ENCODE data around the gene ZCCHC14. TPM values are rescaled to one million over a fixed set of nuclear protein-coding genes. Genes with fewer than 3 reads are reported as not detected.

The ZCCHC14 gene
- total and polyA plus RNA-seq, 2 of the 13 experiments (the other 11 are each of a cell fraction or from before 2014, with no cell fraction given): 12.4 to 12.5 TPM

DNA sequence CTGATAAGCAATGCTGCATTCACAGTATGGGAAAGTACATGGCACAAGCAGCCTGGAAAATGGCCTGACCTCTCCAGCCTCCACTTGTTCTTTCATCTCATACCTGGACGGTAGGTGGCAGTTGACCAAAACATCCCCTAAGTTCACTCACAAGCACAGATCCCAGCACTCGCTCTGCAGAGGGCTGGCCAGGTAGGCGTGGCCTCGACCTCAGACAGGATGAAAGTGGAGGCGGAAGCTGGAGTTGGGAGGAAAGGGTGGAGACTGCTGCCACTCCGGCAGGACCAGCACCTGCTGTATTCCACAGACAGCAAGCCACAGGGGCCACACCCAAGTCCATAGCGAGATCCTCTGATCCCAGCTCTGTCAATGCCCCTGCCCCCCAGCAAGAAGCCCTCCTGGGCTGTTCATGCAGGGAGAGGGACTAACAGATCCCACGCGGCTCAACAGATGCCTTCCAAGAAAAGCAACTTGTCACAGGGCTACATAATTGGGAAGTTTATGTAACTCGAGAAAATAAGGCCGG lies 31.3 kb downstream of the ZCCHC14 start (continued):
- TF ChIP-seq, protein P1, sequence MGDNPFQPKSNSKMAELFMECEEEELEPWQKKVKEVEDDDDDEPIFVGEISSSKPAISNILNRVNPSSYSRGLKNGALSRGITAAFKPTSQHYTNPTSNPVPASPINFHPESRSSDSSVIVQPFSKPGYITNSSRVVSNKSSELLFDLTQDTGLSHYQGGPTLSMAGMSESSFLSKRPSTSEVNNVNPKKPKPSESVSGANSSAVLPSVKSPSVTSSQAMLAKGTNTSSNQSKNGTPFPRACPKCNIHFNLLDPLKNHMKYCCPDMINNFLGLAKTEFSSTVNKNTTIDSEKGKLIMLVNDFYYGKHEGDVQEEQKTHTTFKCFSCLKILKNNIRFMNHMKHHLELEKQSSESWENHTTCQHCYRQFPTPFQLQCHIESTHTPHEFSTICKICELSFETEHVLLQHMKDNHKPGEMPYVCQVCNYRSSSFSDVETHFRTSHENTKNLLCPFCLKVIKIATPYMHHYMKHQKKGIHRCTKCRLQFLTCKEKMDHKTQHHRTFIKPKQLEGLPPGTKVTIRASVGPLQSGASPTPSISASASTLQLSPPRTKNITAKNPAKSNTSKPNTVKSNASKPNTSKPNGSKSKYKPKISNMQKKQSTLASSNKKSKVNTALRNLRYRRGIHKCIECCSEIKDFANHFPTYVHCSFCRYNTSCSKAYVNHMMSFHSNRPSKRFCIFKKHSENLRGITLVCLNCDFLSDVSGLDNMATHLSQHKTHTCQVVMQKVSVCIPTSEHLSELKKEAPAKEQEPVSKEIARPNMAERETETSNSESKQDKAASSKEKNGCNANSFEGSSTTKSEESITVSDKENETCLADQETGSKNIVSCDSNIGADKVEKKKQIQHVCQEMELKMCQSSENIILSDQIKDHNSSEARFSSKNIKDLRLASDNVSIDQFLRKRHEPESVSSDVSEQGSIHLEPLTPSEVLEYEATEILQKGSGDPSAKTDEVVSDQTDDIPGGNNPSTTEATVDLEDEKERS (CRISPR knock-in tag; IDR thresholded peaks at IDR 0.05): no peak
- TF ChIP-seq ZBTB7B (CRISPR knock-in tag; IDR thresholded peaks at IDR 0.05): peak; percentile 52; the same call in 1 of the 2 replicates
- TF ChIP-seq YY1 (IDR thresholded peaks at IDR 0.05; ENCODE audit: insufficient read depth, insufficient replicate concordance, low read depth, low read length): peak; percentile 61
- TF ChIP-seq, protein P2, sequence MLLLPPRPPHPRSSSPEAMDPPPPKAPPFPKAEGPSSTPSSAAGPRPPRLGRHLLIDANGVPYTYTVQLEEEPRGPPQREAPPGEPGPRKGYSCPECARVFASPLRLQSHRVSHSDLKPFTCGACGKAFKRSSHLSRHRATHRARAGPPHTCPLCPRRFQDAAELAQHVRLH (CRISPR knock-in tag; IDR thresholded peaks at IDR 0.05; ENCODE audit: borderline replicate concordance, low read depth): 0 out of 2 replicates have a peak, but pooled peaks have one; percentile 43
- peak; percentile 60 for TF ChIP-seq SKI (IDR thresholded peaks at IDR 0.05; ENCODE audit: partially characterized antibody)
- TF ChIP-seq KMT2A (CRISPR knock-in tag; IDR thresholded peaks at IDR 0.05): peak; percentile 89
- peak; percentile 33 for TF ChIP-seq BHLHE40 (IDR thresholded peaks at IDR 0.05; ENCODE audit: low read length)
- TF ChIP-seq, protein P3, sequence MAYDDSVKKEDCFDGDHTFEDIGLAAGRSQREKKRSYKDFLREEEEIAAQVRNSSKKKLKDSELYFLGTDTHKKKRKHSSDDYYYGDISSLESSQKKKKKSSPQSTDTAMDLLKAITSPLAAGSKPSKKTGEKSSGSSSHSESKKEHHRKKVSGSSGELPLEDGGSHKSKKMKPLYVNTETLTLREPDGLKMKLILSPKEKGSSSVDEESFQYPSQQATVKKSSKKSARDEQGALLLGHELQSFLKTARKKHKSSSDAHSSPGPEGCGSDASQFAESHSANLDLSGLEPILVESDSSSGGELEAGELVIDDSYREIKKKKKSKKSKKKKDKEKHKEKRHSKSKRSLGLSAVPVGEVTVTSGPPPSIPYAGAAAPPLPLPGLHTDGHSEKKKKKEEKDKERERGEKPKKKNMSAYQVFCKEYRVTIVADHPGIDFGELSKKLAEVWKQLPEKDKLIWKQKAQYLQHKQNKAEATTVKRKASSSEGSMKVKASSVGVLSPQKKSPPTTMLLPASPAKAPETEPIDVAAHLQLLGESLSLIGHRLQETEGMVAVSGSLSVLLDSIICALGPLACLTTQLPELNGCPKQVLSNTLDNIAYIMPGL (CRISPR knock-in tag; IDR thresholded peaks at IDR 0.05; ENCODE audit: borderline replicate concordance in 1 of 2, low read depth in 1 of 2): peak; percentile 74 to 89
- TF ChIP-seq, protein P4, sequence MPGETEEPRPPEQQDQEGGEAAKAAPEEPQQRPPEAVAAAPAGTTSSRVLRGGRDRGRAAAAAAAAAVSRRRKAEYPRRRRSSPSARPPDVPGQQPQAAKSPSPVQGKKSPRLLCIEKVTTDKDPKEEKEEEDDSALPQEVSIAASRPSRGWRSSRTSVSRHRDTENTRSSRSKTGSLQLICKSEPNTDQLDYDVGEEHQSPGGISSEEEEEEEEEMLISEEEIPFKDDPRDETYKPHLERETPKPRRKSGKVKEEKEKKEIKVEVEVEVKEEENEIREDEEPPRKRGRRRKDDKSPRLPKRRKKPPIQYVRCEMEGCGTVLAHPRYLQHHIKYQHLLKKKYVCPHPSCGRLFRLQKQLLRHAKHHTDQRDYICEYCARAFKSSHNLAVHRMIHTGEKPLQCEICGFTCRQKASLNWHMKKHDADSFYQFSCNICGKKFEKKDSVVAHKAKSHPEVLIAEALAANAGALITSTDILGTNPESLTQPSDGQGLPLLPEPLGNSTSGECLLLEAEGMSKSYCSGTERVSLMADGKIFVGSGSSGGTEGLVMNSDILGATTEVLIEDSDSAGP (CRISPR knock-in tag; IDR thresholded peaks at IDR 0.05; ENCODE audit: borderline replicate concordance): peak; percentile 74; the same call in 1 of the 2 replicates
- peak; percentile 83; the same call in 1 of the 2 replicates for TF ChIP-seq FOXK1 (CRISPR knock-in tag; IDR thresholded peaks at IDR 0.05; ENCODE audit: borderline replicate concordance, low read depth)
- TF ChIP-seq CEBPG (CRISPR knock-in tag; IDR thresholded peaks at IDR 0.05): peak; percentile 56
- TF ChIP-seq KDM2A (CRISPR knock-in tag; IDR thresholded peaks at IDR 0.05; ENCODE audit: borderline replicate concordance, low read depth): peak; percentile 85
- TF ChIP-seq, protein P5, sequence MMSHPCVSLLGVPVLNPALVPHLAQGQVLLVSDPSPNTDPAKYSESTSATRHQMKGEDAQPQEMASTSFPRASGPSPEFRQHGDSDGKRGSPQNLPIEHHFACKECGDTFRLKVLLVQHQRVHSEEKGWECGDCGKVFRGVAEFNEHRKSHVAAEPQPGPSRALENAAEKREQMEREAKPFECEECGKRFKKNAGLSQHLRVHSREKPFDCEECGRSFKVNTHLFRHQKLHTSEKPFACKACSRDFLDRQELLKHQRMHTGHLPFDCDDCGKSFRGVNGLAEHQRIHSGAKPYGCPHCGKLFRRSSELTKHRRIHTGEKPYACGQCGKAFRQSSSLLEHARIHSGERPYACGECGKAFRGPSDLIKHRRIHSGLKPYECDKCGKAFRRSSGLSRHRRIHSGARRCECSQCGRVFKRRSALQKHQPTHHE (CRISPR knock-in tag; IDR thresholded peaks at IDR 0.05; ENCODE audit: borderline replicate concordance): no peak
- TF ChIP-seq ZNF350 (CRISPR knock-in tag; IDR thresholded peaks at IDR 0.05; ENCODE audit: borderline replicate concordance, low read depth): peak; percentile 64; the same call in 1 of the 2 replicates
- TF ChIP-seq, protein P6, sequence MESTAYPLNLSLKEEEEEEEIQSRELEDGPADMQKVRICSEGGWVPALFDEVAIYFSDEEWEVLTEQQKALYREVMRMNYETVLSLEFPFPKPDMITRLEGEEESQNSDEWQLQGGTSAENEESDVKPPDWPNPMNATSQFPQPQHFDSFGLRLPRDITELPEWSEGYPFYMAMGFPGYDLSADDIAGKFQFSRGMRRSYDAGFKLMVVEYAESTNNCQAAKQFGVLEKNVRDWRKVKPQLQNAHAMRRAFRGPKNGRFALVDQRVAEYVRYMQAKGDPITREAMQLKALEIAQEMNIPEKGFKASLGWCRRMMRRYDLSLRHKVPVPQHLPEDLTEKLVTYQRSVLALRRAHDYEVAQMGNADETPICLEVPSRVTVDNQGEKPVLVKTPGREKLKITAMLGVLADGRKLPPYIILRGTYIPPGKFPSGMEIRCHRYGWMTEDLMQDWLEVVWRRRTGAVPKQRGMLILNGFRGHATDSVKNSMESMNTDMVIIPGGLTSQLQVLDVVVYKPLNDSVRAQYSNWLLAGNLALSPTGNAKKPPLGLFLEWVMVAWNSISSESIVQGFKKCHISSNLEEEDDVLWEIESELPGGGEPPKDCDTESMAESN (CRISPR knock-in tag; conservative IDR thresholded peaks at IDR 0.05): peak; percentile 43; the same call in 1 of the 2 replicates
- 0 out of 2 replicates have a peak, but pooled peaks have one; percentile 44 for TF ChIP-seq KDM4B (CRISPR knock-in tag; IDR thresholded peaks at IDR 0.05)
- no peak for TF ChIP-seq PLRG1 (conservative IDR thresholded peaks at IDR 0.05)
- TF ChIP-seq ADNP (CRISPR knock-in tag; IDR thresholded peaks at IDR 0.05): no peak
- peak; percentile 66; the same call in 1 of the 2 replicates for TF ChIP-seq CBX5 (CRISPR knock-in tag; IDR thresholded peaks at IDR 0.05; ENCODE audit: borderline replicate concordance)

Data from HepG2 (cell line).